ENCODE data around the gene ZNF460. TPM values are rescaled to one million over a fixed set of nuclear protein-coding genes. Genes with fewer than 3 reads are reported as not detected.

ZNF460 gene
- polyA plus RNA-seq, 1 donor: 4.5 TPM

Other genes with a start within 250 kb of the ZNF460 start
- gene USP29, start 160.5 kb upstream of the ZNF460 start, polyA plus RNA-seq (ENCODE audit: insufficient read length): not detected
- not detected for gene ZIM3, start 135.3 kb upstream of the ZNF460 start, polyA plus RNA-seq (ENCODE audit: insufficient read length)
- gene DUXA, start 113.0 kb upstream of the ZNF460 start, polyA plus RNA-seq (ENCODE audit: insufficient read length): not detected
- gene ZNF264, start 89.0 kb upstream of the ZNF460 start, polyA plus RNA-seq (ENCODE audit: insufficient read length): 13.7 TPM
- gene AURKC, start 49.5 kb upstream of the ZNF460 start, polyA plus RNA-seq (ENCODE audit: insufficient read length): 0.66 TPM
- 4.9 TPM for gene ZNF805, start 39.9 kb upstream of the ZNF460 start, polyA plus RNA-seq (ENCODE audit: insufficient read length)
- gene ZNF543, start 40.0 kb downstream of the ZNF460 start, polyA plus RNA-seq (ENCODE audit: insufficient read length): 7.4 TPM
- 9.5 TPM for gene ZNF304, start 70.8 kb downstream of the ZNF460 start, polyA plus RNA-seq (ENCODE audit: insufficient read length)
- 12.1 TPM for gene TRAPPC2B, start 83.1 kb downstream of the ZNF460 start, polyA plus RNA-seq (ENCODE audit: insufficient read length)
- 2.6 TPM for gene ZNF547, start 83.1 kb downstream of the ZNF460 start, polyA plus RNA-seq (ENCODE audit: insufficient read length)
- gene ZNF548, start 109.4 kb downstream of the ZNF460 start, polyA plus RNA-seq (ENCODE audit: insufficient read length): 15.6 TPM
- 7.3 TPM for gene ZNF17, start 130.7 kb downstream of the ZNF460 start, polyA plus RNA-seq (ENCODE audit: insufficient read length)
- 6.6 TPM for gene ZNF749, start 154.8 kb downstream of the ZNF460 start, polyA plus RNA-seq (ENCODE audit: insufficient read length)
- gene VN1R1, start 176.7 kb downstream of the ZNF460 start, polyA plus RNA-seq (ENCODE audit: insufficient read length): 2.2 TPM
- gene ZNF772, start 197.1 kb downstream of the ZNF460 start, polyA plus RNA-seq (ENCODE audit: insufficient read length): 9.9 TPM
- gene ZNF419, start 207.3 kb downstream of the ZNF460 start, polyA plus RNA-seq (ENCODE audit: insufficient read length): 8.2 TPM
- 6.8 TPM for gene ZNF773, start 219.5 kb downstream of the ZNF460 start, polyA plus RNA-seq (ENCODE audit: insufficient read length)
- 7.2 TPM for gene ZNF549, start 246.9 kb downstream of the ZNF460 start, polyA plus RNA-seq (ENCODE audit: insufficient read length)

Measured in hindlimb muscle (tissue), 1 donor.